G401.6 (cell line): ENCODE measurements around the gene ARHGEF12.
"Not testable (repeated sequence)": the region's sequence is repeated elsewhere in the genome, so short reads cannot be mapped to it uniquely, and the experiment has no call there.

Source experiments
- FAIRE-seq: peaks from 2 replicates; lab custom pipeline; 2012; peaks lifted over from hg19 to GRCh38; lab: Jason Lieb, UNC

Gene ARHGEF12

DNA sequence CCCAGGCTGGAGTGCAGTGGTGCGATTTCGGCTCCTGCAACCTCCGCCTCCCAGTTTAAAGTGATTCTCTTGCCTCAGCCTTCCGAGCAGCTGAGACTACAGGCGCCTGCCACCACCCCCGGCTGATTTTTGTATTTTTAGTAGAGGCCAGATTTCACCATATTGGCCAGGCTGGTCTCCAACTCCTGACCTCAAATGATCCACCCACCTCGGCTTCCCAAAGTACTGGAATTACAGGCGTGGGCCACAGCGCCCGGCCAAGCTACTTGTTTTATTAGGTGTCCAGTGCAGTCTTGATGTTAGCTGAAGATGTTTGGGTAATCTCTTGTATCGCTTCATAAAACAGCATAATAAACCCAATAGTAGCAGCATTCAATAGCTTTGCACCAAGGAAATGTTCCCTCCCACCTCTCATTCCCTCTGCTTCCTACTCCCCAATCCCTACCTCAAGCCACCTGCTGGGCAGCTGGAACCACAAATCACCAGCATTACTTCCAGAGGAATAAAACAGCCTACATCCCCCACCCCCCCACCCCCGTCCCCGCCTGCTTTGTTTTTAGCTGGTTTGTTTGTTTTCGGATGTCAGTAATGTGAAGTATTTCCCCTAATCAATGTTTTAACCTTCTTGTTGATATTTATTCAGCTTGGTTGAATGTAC lies 164.3 kb downstream of the ARHGEF12 start:
- FAIRE-seq = no peak

- FAIRE-seq = no peak
Measured at GRCh38 chr11:120501440-120501839, 165.2 kb downstream of the ARHGEF12 start.

- FAIRE-seq = no peak
Measured at GRCh38 chr11:120501976-120502755, 166.0 kb downstream of the ARHGEF12 start.

DNA sequence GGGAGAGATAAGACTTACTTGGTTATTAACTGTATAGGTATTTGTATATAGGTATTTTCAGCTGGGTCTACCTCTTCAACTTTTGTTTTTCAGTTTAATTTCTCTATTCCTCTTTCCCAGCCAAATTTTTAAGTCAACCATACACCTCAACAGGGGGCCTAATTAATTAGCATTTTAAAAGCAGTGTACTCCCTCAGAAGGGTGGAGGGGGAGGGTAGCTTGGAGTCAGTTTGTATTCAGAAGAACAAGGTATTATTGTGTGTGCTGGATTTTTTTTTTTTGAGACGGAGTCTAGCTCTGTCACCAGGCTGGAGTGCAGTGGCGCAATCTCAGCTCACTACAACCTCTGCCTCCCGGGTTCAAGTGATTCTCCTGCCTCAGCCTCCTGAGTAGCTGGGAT lies 167.3 kb downstream of the ARHGEF12 start:
- FAIRE-seq = not testable (repeated sequence)

DNA sequence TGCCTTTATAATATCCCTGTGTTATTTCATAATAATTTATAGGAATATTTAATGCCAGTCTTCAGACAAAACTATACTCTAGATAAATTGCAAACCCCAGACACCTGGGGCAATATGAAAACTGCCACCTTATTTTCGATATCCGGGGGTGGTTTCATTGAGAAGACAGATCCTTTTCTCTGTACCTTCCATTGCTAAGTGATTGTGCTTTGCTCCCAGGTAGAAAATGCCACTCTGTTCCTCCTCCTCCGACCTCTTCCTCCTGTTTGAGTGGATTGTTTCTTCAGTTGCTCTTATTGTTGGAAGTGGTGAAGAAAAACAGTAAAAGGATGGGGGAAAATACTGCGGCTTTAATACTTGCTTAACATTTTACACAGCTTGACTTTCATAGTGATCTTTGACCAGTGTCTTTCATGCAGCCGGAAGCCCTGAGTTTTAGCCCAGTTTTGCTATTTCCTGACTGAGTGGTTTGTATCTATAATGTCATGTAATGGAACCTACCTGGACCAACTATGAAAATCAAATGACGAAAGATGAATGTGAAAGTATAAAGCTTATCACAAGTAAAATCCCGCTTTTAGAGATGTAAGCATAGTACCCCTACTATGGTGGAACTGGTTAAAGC lies 169.7 kb downstream of the ARHGEF12 start:
- no peak for FAIRE-seq

- FAIRE-seq = no peak
Measured at GRCh38 chr11:120509346-120510053, 173.3 kb downstream of the ARHGEF12 start.

- FAIRE-seq = no peak
Measured at GRCh38 chr11:120510406-120511115, 174.3 kb downstream of the ARHGEF12 start.

GRCh38 chr11:120511116-120511819 lies 175.1 kb downstream of the ARHGEF12 start, which contains the start of gene GRIK4:
GRIK4 (plus strand) TSS chr11:120511748; CDS start chr11:120660319, 148,571 bp downstream.
- no peak for FAIRE-seq

DNA sequence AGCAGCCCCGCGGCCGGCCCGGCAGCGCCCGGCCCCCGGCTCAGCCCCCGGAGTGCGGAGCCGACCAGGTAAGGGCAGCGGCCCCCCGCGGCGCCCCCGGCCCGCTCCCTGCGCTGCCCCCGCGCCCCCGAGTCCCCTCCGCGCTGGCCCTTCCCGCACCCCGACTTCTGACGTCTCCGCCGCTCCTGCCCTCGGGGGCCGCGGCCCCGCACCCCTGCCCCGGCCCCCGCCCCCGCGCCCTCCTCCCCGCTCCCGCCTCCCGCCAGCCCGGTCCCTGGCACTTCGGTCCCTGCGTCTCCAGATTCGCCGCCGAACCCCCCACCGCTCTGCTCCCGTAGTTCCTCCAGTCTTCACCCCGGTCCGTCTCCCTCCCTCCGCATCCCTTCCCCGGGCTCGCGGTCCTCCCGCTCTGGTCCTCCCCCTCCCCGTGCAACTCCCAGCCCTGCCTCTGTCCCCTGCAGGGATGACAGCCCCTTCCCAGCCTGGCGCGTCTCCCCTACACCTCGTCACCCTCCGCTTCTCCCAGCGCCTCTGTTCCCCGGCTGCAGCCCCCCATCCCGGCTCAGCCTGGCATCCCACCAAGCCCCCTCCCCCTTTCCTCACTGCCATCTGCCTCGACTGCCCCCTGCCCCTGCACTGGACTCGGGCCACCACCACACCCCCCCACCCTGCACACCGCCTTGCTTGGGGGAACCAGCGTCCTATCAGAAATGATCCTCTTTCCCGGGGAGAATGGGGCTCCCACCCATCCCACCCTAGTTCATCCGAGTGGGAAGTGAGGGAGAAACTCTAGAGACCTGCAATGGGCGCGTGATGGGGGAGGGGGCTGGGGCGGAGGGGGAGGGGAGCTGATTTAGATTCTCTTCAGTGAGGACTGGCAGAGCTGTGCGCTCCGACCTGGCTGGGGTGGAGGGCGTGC lies 175.9 kb downstream of the ARHGEF12 start:
- no peak for FAIRE-seq

DNA sequence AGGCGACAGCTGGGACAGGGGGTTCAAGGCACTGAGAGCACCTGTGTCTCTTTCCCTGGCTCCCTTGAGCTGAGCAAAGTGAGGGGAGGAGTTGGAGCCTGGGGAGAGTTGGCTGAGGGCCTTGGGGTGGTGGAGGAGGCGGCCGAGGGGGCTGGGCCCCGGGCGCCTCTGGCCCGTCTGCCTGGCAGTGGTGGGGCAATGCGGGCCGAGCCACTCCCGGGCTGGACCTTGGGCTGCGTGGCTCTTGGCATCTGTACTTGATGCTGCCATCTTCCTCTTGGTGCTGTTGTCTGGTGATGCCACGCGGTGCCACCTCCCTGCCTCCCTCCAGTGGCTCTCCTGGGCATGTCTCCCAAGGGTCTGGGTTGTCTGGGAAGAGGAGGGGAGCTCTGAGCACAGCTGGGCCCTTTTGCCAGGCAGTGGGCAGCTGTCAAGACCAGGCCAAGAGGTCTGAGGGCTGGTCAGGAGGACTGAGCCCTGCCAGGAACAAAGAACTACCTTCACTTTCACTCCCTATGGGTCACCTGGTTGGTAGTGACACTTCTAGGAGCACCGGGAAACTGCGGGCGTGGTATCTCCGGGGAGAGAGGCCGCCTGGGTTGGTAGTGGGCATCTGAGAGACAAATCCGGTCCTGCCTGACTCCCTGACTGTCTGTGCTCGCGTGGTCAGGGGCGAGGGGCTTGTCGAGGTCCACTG lies 176.7 kb downstream of the ARHGEF12 start:
- FAIRE-seq = no peak

- no peak for FAIRE-seq
Measured at GRCh38 chr11:120513436-120514315, 177.5 kb downstream of the ARHGEF12 start.

- no peak for FAIRE-seq
Measured at GRCh38 chr11:120514541-120515121, 178.4 kb downstream of the ARHGEF12 start.

DNA sequence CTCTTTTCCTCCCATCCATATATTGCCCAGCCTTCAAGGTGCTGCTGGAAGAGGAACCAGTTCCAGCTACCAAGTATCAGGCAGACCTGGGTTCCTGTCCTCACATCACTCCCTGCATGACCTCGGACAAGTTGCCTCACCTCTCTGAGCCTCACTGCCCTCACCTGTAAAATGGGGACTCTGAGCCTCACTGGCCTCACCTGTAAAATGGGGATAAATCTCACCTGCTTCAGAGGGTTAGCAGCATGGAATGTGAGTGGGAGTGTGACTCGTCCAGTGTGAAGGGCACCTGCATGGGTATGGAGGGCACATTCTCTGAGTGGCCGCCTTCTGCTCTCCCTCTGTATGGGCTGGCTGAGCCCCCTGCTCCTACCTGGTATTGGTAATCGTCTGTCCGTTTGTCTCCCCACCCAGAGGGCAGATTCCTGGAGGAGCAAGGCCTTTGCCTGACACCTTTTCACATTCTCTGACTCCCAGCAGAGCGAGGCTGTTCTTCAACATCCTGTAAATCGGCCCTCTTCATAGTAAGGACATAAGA lies 179.0 kb downstream of the ARHGEF12 start:
- FAIRE-seq = no peak

DNA sequence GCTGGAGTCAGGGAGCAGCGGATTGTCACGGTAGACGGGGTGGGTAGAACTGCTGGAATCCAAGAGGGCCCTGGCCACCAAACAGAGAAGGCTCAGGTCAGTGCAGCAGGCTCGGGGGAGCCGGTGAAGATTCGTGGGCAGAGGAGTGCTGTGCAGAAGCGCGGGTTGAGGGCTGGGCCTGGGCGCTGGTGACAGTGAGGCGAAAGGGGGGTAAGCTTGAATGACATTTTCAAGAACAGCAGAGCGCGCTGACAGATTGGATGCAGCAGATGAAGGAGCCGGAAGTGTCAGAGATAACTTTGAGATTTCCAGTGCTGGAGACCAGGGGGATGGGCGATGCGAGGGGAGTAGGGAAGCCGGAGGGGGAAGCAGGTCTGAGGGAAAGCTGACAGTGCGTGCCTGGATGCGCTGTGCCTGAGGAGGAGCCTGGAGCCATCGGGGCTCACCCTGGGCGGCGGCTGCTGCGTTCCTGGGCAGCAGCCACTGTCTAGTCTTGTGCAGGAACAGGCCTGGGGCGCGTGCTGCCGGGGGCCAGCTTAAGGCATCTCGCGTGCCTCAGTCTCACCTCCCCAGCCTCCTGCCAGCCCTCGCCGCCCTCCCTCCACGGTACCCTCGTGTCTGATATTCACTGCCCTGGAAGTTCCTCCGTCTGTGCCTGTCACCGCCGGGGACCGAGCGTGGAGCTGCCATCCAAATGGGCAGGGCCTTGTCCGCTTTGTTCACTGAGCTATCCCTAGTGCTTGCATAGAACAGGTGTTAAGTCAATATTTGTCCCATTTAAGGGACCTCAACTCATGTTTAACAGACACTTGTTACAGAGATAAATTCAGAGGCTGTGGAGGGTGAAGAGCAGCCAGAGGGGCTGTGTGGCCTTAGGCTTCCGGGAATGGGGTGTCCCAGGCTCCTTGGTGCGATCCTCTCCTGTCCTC lies 180.5 kb downstream of the ARHGEF12 start:
- FAIRE-seq = no peak

- FAIRE-seq = no peak
Measured at GRCh38 chr11:120517390-120517761, 181.2 kb downstream of the ARHGEF12 start.

DNA sequence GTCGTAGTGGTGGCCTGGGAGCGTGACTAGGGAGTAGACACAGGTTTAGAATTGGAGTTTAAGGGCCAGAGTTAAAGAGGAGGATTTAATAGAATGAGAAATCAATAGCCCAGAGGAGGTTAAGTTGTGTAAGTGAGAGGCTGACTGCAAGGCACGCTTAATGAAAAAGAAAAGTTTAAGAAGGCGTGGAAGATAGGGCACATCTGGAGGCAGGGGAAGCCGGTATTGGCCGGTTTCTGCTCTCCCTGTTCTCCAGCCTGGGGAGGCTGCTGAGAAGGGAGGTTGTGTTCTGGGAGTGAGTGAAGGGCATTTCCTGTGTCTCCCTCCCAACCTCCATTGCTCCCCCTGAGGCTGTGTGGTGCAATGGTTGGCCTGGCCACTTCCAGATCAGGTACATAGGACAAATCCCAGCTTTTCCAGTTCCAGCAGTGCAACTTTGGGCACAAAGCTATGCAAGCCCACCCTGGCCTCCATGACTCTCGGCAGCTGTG lies 181.6 kb downstream of the ARHGEF12 start:
- no peak for FAIRE-seq

DNA sequence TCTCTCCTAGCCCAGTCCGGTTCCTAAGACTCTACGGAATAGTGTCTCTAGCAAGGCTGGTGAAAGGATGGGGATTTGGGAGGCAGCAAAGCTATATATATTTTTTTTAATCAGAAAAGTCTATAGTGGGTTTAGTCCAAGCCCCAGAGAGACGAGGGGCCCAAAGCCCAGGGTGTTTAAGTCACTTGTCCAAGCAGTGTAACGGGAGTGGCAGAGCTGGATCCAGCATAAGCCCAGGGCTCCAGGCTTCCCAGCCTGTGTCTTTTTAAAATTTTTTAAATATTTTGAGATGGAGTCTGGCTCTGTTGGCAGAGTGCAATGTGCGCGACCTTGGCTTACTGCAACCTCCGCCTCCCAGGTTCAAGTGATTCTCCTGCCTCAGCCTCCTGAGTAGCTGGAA lies 182.1 kb downstream of the ARHGEF12 start:
- FAIRE-seq = no peak
